HG02970 (cell line): Measurements from ENCODE around the gene PYGB.
"Not testable (repeated sequence)": the region's sequence is repeated elsewhere in the genome, so short reads cannot be mapped to it uniquely, and the experiment has no call there.

ENCODE experiments used
- ATAC-seq: cut with Tn5 transposase; IDR thresholded peaks from one replicate; pipeline ENCODE4 v1.9.1; 2021; ENCODE audit warnings: mild to moderate bottlenecking, moderate library complexity, moderate number of reproducible peaks; ENCODE audit not compliant: unreplicated experiment, low FRiP score

Gene PYGB

DNA sequence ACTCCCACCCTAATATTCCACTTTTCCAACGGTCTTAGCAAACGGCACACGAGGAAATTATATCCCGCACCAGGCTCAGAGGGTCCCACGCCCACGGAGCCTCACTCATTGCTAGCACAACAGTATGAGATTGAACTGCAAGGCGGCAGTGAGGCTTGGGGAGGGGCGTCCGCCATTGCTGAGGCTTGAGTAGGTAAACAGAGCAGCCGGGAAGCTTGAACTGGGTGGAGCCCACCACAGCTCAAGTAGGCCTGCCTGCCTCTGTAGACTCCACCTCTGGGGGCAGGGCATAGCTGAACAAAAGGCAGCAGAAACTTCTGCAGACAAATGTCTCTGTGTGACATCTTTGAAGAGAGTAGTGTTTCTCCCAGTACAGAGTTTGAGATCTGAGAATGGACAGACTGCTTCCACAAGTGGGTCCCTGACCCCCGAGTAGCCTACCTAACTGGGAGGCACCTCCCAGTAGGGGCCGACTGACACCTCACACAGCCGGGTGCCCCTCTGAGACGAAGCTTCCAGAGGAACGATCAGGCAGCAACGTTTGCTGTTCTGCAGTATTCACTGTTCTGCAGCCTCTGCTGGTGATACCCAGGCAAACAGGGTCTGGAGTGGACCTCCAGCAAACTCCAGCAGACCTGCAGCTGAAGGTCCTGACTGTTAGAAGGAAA is 13.0 kb downstream of the PYGB start:
- not testable (repeated sequence) for ATAC-seq

DNA sequence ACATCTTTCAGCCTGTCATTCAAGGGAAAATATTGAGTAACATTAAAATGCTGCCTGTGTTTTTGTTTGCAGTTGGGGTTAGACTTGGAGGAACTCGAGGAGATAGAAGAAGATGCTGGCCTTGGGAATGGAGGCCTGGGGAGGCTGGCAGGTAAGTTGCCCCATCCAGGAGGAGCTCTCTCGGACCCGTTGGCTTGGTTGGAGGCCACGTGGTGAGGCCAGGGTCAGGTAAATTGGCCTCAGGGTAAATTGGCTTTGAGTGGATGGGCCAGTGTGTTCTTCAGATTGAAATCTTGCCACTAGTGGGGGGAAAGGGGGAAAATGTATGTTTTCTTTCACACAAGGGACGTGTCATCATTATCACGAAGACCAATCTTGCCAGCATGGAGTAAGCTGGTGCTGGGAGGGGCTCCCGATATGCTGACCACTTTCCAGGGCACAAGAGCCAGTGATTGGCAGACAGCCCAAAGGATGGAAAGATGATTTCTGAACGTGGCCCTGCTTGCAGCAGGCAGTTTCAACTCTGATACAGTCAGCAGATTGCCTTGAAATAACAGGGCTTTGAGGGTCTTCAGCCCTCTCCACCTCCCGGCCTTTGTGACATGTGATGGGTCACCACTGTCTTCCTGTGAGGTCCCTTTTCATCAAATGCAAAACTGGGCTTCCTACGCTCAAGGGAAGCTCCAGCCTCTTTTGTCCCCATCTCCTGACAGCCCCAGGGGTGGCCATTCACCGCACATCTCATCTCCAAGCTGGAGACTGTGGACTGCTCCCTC is 21.4 kb downstream of the PYGB start:
- no peak for ATAC-seq

DNA sequence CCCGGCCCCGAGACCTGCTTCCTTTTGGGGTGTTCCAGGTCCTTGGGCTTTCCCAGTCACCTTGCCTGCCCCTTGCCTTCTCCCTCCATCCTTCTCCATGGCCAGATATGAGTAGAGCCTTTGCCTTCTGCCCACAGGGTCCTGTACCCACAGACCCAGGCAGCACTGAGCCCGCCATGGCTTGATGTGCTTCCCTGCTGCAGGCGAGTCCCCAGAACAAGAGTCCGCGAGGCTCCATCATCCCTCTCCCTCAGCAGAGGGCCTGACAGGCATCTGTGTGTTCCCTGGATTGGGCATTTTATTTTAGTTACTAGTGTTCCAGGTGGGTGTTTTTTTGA is 21.9 kb downstream of the PYGB start:
- ATAC-seq = no peak

- no peak for ATAC-seq
Measured at GRCh38 chr20:25270829-25271251, 23.0 kb downstream of the PYGB start.

- ATAC-seq = no peak
Measured at GRCh38 chr20:25271486-25272222, 23.8 kb downstream of the PYGB start.

DNA sequence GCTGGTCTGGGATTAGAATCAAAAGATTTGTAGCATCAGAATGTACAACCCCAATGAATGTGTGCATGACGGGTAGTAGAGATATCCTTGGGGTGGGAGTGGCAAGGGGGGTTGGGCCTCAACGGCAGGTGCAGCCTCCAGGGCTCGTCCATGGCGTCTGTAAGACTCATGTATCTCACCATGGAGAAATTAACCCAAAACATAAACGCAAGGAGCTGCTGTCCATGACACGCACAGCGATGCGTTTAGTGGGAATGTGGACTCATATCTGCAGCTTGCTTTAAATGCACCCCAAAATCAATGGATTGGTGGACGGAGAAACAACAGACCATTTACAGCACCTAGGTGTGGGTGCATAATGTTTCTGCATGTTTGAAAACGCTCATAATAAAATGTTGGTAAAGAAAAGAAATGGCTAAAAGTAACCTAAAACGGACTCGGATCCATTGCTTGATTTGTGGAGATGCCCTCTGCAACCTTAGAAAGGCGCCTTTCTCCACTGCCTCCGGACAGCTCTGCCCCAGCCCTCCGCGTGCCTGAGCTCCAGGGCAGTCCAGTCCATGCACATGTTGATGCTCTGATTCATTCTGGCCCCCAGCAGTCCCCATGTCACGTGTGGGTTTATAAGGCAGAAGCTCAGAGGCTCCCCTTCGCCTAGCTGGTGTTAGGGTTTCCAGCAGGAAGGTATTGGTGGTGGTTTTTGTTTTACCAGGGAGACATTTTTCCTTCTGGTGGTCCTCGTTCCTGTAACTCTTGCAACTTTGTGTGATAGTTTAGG is 24.5 kb downstream of the PYGB start:
- no peak for ATAC-seq

DNA sequence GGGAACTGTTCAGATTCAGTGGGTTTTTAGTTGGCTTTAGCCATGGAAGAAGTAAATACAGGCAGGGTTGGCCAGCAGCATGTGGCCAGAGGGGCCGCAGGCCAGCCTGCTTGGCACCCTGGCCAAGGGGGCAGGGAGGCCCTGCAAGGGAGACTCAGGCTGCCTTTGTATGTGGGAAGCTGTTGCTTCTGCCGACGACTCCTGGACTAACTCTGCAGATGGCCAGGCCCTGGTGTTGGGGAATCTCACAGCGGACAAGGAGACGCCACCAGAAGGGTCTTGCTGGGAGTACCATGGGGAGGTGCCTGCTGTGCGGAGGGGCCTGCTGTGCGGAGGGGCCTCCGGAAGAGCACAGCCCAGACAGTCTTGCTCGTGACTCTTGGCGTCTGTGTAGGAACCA is 25.2 kb downstream of the PYGB start:
- no peak for ATAC-seq

DNA sequence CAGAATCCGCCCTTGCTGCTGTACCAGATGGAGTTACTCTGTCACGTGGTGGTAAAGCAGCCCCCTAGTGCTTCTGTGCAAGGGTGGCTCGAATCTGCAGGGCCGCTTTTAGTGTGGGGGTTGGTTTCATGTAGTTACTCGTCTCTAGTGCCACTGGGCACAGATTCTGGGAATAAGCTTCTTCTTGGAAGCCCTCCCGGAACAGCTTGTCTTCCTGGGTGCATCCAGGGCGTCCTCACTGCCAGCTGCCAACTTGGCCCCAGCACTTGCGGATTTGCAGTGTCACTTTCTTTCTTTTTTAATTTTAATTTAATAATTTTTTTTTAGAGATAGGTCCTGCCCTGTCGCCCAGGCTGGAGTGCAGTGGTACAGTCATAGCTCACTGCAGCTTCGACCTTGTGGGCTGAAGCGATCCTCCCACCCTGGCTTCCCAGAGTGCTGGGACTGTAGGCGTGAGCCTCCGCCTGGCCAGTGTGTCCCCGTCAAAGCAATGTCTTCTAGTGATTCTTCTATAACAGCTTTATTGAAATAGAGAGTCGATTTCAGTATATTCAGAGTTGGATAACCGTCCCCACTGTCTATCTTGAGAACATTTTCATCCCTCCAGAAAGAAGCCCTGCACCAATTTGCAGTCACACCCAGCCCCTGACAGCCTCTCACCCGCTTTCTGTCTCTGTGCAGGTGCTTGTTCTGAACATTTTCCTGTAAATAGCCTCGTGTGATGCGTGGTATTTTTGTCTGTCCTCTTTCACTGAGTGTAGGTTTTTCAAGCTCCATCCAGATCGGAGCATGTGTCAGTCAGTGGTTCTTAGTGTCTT is 25.9 kb downstream of the PYGB start:
- no peak for ATAC-seq

- no peak for ATAC-seq
Measured at GRCh38 chr20:25274481-25274880, 26.6 kb downstream of the PYGB start.

DNA sequence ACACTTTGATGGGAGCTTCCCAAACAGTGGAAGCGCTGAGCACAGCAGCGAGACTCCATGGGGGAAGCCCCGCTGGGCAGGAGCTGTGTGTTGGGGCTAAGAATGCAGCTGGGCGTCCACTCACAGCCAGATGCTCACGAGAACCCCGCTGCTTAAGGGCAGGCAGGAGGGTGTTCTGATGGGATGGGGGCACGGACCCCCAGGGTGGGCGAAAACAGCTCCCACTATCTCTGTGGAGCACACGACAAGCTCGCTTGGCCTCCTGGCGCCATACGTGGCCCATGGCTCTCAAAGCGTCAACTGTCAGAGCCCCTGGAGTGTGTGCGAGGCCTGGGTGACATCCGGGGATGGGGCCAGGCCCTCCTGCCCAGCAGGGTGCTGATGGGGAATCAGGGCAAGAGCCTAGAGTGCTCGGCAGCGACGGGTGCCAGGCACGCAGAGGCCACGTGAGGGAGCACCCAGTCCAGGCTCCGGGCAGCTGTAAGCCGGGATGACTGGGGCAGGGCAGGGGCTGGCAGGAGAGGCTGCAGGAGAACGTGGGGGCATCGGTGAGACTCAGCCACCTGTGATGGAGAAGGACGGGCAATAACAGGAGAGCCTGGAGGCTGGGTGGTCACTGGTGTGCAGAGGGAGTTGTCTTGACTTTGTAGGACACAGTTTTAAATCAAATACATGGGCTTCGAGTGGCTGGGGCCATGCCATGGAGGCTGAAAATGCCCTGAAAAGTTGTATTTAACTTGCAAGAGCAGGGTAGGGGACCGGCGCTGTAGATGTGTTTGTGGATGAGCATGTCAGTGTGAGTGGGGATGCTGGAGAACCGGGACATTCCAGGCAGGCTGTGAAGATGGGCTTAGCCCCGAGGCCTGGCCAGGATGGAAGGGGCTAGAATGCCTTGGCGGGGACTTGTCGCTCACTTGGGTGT is 27.3 kb downstream of the PYGB start:
- ATAC-seq = no peak

- ATAC-seq = no peak
Measured at GRCh38 chr20:25275813-25276532, 28.1 kb downstream of the PYGB start.

GRCh38 chr20:25276533-25277050 is 28.7 kb downstream of the PYGB start:
- ATAC-seq = no peak

GRCh38 chr20:25277051-25277801 is 29.3 kb downstream of the PYGB start:
- ATAC-seq = no peak

DNA sequence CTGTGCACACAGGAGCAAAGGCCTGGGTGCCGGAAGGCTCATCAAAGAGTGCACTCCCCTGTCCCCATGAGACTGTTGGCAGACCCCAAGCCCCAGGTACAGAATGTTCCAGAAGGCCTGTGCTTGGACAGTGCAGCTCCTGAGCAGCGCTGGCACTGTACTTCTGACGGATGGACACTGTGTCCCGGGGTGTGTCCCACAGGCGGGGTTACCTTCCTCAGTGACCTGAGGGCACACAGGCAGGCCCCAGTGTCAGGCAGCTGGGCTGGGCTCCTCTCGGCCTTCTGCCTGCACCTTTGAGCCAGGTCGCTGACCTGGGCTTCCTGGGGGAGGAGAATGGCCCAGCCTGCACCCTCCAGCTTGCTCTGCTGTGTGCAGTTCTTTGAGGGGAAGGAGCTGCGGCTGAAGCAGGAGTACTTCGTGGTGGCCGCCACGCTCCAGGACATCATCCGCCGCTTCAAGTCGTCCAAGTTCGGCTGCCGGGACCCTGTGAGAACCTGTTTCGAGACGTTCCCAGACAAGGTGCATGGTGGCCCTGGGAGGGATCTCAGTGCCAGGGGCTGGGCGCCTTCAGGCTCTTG is 30.1 kb downstream of the PYGB start:
- no peak for ATAC-seq

DNA sequence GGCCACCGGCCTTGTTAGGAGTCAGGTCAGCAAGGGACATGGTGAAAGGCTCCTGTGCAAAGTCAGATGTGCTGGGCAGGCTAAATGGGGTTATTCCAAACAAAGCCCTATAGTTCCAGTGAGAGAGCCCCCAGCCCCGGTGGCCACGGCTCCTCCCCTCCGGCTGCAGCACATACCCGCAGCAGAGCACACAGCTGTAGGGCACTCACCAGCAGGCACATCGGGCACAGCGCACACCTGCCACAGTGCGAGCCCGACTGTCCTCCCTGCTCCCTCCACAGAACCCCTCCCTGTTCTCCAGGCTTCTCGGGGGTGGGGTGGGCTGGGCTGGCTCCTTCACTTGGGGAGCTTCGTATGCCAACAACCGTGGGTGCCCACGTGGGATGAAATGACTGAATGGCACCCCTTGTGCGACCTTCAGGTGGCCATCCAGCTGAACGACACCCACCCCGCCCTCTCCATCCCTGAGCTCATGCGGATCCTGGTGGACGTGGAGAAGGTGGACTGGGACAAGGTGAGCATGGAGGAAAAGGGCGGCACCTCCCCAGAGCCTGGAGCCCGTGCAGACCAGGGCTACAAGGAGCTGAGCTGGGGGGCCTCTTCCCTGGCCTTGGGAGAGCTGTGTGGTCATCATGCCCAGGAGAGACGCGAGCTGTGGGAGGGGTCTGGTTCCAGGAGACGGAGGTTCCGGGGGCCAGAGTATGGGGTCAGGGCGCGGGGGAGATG is 30.9 kb downstream of the PYGB start:
- ATAC-seq = no peak

GRCh38 chr20:25279403-25279802 is 31.5 kb downstream of the PYGB start:
- ATAC-seq = no peak
